Measurements from ENCODE around the gene GPC6.

- TF ChIP-seq CTCF (IDR thresholded peaks at IDR 0.05) (no peak), EZH2 (IDR thresholded peaks at IDR 0.05) (no peak), EZH2phosphoT487 (IDR thresholded peaks at IDR 0.05) (no peak)
Observed at GRCh38 chr13:93620181-93620765, 393.7 kb downstream of the GPC6 start.

Measured in neural progenitor cell (in vitro differentiated cells).